ENCODE data around the gene C6orf89.

C6orf89 gene, protein sequence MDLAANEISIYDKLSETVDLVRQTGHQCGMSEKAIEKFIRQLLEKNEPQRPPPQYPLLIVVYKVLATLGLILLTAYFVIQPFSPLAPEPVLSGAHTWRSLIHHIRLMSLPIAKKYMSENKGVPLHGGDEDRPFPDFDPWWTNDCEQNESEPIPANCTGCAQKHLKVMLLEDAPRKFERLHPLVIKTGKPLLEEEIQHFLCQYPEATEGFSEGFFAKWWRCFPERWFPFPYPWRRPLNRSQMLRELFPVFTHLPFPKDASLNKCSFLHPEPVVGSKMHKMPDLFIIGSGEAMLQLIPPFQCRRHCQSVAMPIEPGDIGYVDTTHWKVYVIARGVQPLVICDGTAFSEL

DNA sequence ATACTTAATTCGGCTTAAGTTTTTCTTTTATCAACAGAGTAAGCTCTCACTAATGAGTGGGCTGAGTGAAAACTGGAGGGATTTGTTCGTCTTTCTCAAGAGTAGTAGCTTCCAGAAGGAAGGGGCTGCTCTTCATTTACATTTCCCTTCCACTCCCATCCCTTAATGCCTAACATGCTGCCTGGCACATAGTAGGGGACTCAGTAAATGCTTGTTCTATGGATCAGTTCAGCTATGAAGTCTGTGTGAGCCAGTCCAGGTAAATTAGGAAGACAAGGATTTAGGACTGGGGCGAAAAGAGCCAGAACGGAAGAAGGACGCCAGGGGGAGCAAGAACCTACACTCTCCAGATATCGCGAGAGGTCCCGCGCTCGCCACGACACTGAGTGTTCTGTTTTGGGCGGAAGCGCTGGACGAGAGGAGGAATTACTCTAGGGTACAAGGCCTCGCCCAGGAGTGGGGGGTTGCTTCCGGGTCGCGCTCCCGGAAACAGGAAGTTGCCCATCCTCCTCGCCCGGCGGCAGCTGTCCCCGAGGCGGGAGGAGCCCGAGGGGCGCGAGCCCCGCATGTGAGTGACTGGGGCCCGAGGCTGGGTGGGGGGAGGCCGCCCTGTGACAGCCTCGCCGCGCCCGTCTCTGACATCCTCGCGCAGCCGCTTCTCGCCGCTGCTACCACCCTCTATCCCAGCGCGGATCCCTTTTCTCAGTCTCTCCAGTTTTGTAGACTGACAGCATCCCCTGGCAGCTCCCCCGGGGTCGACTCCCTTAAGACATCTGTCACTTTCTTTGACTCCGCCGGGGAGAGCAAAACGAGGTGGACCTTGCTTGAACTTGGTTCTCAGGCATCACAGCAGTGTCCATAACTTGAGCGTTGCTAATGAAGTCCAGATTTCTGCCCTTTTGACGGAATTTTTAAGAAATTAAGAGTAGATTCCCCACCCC is at the start of gene C6orf89:
Gene C6orf89 (plus strand): TSS at position 492 of the 941 bp plus-strand sequence. CDS start 13,493 bp downstream, outside the sequence.
- Histone ChIP-seq H3K27me3 (ENCODE audit: control insufficient read depth in 1 of 2, insufficient read depth in 2 of 2, low read length in 2 of 2) (no peaks in the 10 kb centered on the region), H3K4me3 (ENCODE audit: low read length in 2 of 2) (peak within 1 kb of the TSS; percentile 94), H3K9ac (ENCODE audit: low read length in 2 of 2) (peak within 1 kb of the TSS; percentile 93 to 96), H3K9me3 (ENCODE audit: control insufficient read depth in 2 of 2, low read length in 2 of 2) (no peaks in the 10 kb centered on the region), H3K36me3 (ENCODE audit: control insufficient read depth in 2 of 2, insufficient read depth in 2 of 2, low read length in 2 of 2) (no peaks in the 10 kb centered on the region), H3K27ac (ENCODE audit: low read length) (peak within 1 kb of the TSS; percentile 94), H3K4me1 (ENCODE audit: control insufficient read depth, insufficient read depth, low read length) (peaks cover 7% of the 10 kb centered on the region)

DNA sequence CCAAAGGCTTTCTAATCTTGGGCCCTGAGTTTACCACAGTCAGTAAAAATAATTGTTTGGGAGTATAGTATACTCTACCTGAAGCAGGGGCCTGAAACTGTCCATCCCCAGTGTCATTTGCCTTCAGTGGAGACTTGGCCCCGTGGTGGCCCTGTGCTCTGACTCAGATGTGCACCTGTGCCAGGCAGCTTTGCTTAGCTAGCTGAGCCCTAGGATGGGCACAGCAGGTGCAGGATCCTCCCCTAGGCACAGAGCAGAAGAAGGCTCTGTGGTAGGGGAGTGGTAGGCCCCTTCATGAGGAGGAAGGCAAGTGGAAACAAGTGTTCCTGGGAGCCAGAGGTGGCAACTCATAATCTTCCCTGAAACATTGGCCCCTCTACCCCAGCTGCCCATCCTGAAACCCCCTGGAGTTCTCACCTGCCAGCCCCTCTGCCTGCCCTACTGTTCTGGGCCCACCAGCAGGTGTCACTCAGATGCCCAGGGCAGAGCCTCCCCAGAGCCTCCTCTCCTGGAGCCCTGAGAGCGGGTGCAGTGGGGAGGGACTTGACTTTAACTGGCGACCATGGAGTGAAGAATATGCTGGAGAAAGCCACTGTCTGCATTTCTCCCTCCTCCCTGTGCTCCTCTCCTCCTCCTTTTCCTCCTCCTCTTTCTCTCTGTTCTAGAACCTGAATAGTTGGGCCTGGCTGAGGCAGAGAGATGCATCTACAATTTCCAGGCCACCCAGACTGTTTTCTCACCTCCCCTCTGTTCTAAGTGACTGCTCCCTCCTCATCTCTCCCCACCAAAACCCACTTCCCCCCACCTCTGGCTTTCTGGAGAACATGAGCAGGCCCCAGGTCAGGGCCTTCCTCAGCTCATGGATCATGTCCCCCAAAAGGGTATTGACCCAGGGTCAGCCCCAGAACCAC is 49.4 kb upstream of the C6orf89 start:
- H3K4me1 ChIP-seq (ENCODE audit: control insufficient read depth, insufficient read depth, low read length): peaks cover 22% of the 10 kb centered on the region
- no peak overlapping the region for H3K9ac ChIP-seq (ENCODE audit: low read length in 2 of 2)
- no peak overlapping the region for H3K27ac ChIP-seq (ENCODE audit: low read length)
- H3K27me3 ChIP-seq (ENCODE audit: control insufficient read depth in 1 of 2, insufficient read depth in 2 of 2, low read length in 2 of 2): peaks cover 3 to 14% of the 10 kb centered on the region in 2 donors
- no peaks in the 10 kb centered on the region for H3K36me3 ChIP-seq (ENCODE audit: control insufficient read depth in 2 of 2, insufficient read depth in 2 of 2, low read length in 2 of 2)
- H3K4me3 ChIP-seq (ENCODE audit: low read length in 2 of 2): no peak overlapping the region
- no peaks in the 10 kb centered on the region for H3K9me3 ChIP-seq (ENCODE audit: control insufficient read depth in 2 of 2, low read length in 2 of 2)

DNA sequence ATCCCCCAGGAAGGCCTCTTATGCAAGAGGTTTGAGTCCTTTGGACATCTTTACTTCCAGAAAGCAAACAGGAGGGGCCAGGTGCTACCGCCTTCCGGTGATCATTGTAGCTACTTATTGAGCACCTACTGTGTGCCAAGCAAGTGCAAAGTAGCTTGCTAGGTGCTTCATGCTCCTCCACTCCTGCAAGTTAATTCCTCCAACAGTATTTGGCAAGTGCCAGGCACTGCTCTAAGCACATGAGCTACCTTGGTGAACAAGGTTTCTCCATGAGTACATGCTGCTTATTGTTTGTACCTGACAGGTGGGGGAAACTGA is 48.8 kb upstream of the C6orf89 start:
- H3K36me3 ChIP-seq (ENCODE audit: control insufficient read depth in 2 of 2, insufficient read depth in 2 of 2, low read length in 2 of 2): no peaks in the 10 kb centered on the region
- H3K4me1 ChIP-seq (ENCODE audit: control insufficient read depth, insufficient read depth, low read length): peaks cover 23% of the 10 kb centered on the region

DNA sequence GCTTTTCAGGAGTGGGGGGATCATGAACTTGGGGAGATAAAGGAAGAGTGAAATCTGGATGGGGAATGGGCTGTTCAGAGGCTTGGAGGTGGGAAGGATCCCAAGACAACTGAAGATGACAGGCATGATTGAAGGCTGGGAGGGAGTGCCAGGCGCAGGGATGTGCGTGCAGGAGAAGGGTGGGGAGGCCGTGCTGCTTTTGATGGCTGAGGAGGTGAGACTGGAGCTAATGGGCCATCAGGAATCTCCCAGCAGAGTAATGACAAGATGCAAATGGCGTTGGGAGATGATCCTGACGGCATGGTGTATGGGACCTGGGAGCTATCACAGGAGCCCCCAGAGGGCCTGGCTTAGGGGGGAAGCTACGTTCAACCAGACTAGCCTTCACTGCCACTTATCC is 48.1 kb upstream of the C6orf89 start:
- Histone ChIP-seq H3K4me3 (ENCODE audit: low read length in 2 of 2) (no peak overlapping the region), H3K27ac (ENCODE audit: low read length) (no peak overlapping the region)

More for the DNA sequence above, 48.8 kb upstream of the C6orf89 start:
- no peak overlapping the region for H3K4me3 ChIP-seq (ENCODE audit: low read length in 2 of 2)
- no peak overlapping the region for H3K9ac ChIP-seq (ENCODE audit: low read length in 2 of 2)
- H3K27ac ChIP-seq (ENCODE audit: low read length): no peak overlapping the region
- peaks cover 3 to 14% of the 10 kb centered on the region in 2 donors for H3K27me3 ChIP-seq (ENCODE audit: control insufficient read depth in 1 of 2, insufficient read depth in 2 of 2, low read length in 2 of 2)
- H3K9me3 ChIP-seq (ENCODE audit: control insufficient read depth in 2 of 2, low read length in 2 of 2): no peaks in the 10 kb centered on the region

DNA sequence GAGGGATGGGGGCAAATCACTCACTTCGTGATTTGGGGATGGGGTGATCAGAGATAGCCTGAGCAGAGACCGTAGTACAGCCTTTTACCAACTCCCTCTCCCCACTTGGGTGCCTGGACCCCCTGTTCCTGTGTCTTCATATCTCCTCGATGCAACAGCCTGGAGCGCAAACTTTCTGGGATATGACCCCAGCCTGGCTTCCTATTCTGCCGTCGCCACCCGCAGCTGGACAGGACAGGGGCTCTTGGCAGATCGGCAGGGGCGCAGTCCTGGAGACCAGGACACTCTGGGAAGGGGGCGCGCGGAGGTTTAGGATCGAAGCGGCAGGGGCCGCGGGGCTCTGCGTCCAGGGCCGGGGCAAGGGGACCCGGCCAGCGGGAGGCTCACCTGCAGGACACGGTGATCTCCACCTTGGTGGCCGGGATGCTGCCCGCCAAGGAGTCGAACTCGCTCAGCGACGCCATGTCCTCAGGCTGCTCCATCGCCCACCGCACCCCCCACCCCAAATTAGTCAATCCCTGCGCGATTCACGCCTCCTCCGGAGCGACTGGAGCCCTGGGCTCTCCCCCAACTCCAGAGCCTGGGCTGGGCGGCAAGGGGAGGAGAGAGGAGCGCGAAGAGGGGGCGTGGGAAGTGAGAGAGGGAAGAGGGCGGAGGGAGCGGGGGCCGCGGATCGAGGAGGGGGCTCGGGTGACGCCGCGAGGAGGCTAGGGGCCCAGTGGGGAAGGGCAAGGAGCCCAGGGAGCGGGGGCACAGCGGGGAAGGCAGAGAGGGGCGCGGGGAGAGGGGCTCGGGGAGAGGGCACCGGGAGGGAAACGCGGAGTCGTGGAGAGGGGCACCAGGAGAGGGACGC is 46.6 kb upstream of the C6orf89 start, which contains the start of gene CPNE5:
Gene CPNE5 (minus strand): TSS at position 549 of the 853 bp plus-strand sequence. CDS start 67 bp downstream, at position 482.
- peak within 1 kb of the TSS in 1 of 2 donors; percentile 5 for H3K9ac ChIP-seq (ENCODE audit: low read length in 2 of 2)
- H3K4me1 ChIP-seq (ENCODE audit: control insufficient read depth, insufficient read depth, low read length): peaks cover 23% of the 10 kb centered on the region
- H3K4me3 ChIP-seq (ENCODE audit: low read length in 2 of 2): peak within 1 kb of the TSS; percentile 54 to 66
- no peaks in the 10 kb centered on the region for H3K36me3 ChIP-seq (ENCODE audit: control insufficient read depth in 2 of 2, insufficient read depth in 2 of 2, low read length in 2 of 2)
- peaks cover 3 to 14% of the 10 kb centered on the region in 2 donors for H3K27me3 ChIP-seq (ENCODE audit: control insufficient read depth in 1 of 2, insufficient read depth in 2 of 2, low read length in 2 of 2)
- no peaks in the 10 kb centered on the region for H3K9me3 ChIP-seq (ENCODE audit: control insufficient read depth in 2 of 2, low read length in 2 of 2)
- no peak within 1 kb of the TSS for H3K27ac ChIP-seq (ENCODE audit: low read length)

More for the DNA sequence above, 48.1 kb upstream of the C6orf89 start:
- Histone ChIP-seq H3K9ac (ENCODE audit: low read length in 2 of 2) (no peak overlapping the region), H3K9me3 (ENCODE audit: control insufficient read depth in 2 of 2, low read length in 2 of 2) (no peaks in the 10 kb centered on the region), H3K36me3 (ENCODE audit: control insufficient read depth in 2 of 2, insufficient read depth in 2 of 2, low read length in 2 of 2) (no peaks in the 10 kb centered on the region), H3K4me1 (ENCODE audit: control insufficient read depth, insufficient read depth, low read length) (peaks cover 23% of the 10 kb centered on the region), H3K27me3 (ENCODE audit: control insufficient read depth in 1 of 2, insufficient read depth in 2 of 2, low read length in 2 of 2) (peaks cover 3 to 14% of the 10 kb centered on the region in 2 donors)

DNA sequence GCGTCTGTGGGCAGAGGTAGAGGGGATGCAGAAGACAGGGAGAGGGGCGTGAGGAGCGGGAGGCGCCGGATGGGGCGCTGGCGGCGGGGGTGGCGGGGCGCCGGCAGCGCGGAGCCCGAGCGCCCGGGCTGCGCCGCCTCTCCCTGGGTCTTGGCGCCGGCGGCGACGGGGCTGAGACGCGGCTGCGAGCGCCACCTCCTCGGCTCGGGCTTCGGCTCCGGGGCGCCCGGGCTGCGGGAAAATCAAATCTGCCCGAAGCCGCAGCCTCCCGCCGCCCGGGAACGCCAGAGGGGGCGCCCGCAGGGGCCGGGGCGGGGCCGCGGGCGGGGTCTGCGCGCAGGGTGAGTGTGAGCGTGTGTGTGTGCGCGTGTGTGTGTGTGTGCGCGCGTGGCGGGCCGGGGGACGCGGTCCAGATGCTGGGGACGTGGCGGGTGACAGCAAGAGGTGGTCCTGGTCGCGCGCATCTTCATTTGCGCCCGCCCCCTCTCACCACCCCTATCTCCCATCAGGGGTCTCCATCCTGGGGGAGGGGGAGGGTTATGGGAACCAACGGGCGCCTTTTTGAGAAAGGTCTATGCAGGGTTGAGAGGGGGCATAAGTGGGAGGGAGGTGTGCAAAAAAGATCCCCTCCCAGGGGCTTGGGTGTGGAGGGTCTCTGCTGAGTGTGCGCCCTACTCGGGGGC is 45.9 kb upstream of the C6orf89 start:
- Histone ChIP-seq H3K4me1 (ENCODE audit: control insufficient read depth, insufficient read depth, low read length) (peaks cover 23% of the 10 kb centered on the region), H3K4me3 (ENCODE audit: low read length in 2 of 2) (peak overlapping the region; percentile 54 to 66), H3K9me3 (ENCODE audit: control insufficient read depth in 2 of 2, low read length in 2 of 2) (no peaks in the 10 kb centered on the region), H3K36me3 (ENCODE audit: control insufficient read depth in 2 of 2, insufficient read depth in 2 of 2, low read length in 2 of 2) (no peaks in the 10 kb centered on the region), H3K27me3 (ENCODE audit: control insufficient read depth in 1 of 2, insufficient read depth in 2 of 2, low read length in 2 of 2) (peaks cover 3 to 14% of the 10 kb centered on the region in 2 donors), H3K27ac (ENCODE audit: low read length) (no peak overlapping the region), H3K9ac (ENCODE audit: low read length in 2 of 2) (no peak overlapping the region)

DNA sequence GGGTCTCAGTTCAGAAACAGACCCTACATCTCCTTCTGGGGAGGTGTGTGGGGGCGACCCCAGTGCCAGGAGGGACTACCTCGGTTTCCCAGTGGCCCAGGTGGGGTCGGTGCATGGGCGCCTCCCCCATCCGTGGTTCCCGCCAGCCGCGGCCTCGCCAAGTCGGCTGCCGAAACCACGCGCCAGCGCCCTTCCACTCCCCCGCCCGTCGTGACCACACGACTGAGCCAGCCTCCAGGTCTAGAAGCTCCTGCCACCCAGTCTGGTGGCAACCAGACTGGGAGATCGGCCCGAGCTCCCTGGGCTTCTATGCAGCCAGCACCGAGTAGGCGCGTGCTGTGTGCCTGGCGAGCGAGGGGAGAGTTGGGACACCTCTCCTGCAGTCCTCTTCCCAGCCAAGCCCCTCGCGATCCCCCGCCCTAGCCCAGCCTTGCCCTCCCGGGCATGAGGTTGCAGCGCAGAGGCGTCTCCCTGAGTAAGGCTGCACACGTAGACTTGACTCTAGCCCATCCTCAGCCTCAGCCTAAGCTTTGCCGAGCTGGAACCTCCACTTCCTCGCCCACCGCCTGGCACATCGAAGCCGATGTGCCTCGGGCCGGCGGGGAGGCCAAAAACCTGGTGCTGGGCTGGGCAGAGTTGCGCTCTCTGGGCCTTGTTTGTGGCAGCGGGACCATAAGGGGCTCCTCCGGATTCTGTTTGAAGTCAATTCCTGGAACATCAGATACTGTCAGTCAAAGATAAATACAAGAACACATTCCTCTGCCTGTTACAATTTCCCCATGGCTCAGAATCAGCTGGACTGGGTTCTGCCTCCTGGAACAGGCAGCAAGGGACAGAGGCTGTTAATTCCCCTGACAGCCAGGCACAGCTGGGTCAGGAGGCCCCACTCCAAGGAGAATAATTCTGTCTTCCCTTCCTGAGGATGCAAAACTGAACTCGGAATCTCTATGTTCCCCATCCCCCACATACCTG is 45.0 kb upstream of the C6orf89 start:
- Histone ChIP-seq H3K9ac (ENCODE audit: low read length in 2 of 2) (no peak overlapping the region), H3K9me3 (ENCODE audit: control insufficient read depth in 2 of 2, low read length in 2 of 2) (no peaks in the 10 kb centered on the region), H3K27me3 (ENCODE audit: control insufficient read depth in 1 of 2, insufficient read depth in 2 of 2, low read length in 2 of 2) (peaks cover 3 to 14% of the 10 kb centered on the region in 2 donors), H3K4me3 (ENCODE audit: low read length in 2 of 2) (peak overlapping the region; percentile 54 to 66), H3K4me1 (ENCODE audit: control insufficient read depth, insufficient read depth, low read length) (peaks cover 23% of the 10 kb centered on the region), H3K27ac (ENCODE audit: low read length) (no peak overlapping the region), H3K36me3 (ENCODE audit: control insufficient read depth in 2 of 2, insufficient read depth in 2 of 2, low read length in 2 of 2) (no peaks in the 10 kb centered on the region)

DNA sequence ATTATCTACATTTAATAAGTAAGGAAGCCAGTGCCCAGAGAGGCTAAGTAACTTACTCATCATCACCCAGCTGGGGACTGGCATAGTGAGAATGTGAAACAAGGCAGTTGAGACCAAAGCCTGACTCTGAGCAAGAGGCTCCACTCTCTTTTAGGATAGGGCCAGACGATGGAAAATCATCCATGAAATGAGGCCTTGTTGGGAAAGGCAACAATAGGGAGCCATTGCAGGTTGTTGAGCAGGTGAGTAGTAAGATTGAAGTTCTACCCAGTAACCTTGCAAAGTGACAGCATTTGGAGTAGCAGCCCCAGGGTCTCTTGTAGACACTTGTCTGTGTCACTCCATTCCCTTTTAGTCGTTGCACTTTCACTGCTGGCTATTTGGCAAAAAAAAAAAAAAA is 44.0 kb upstream of the C6orf89 start:
- H3K9ac ChIP-seq (ENCODE audit: low read length in 2 of 2): no peak overlapping the region
- no peaks in the 10 kb centered on the region for H3K9me3 ChIP-seq (ENCODE audit: control insufficient read depth in 2 of 2, low read length in 2 of 2)
- no peak overlapping the region for H3K4me3 ChIP-seq (ENCODE audit: low read length in 2 of 2)
- peaks cover 3 to 14% of the 10 kb centered on the region in 2 donors for H3K27me3 ChIP-seq (ENCODE audit: control insufficient read depth in 1 of 2, insufficient read depth in 2 of 2, low read length in 2 of 2)
- H3K4me1 ChIP-seq (ENCODE audit: control insufficient read depth, insufficient read depth, low read length): peaks cover 23% of the 10 kb centered on the region
- no peaks in the 10 kb centered on the region for H3K36me3 ChIP-seq (ENCODE audit: control insufficient read depth in 2 of 2, insufficient read depth in 2 of 2, low read length in 2 of 2)
- no peak overlapping the region for H3K27ac ChIP-seq (ENCODE audit: low read length)

All from stomach smooth muscle (tissue), 2 donors.